GM23248 (cell line): ENCODE results near the gene ZBTB34. TPM values are rescaled to one million over a fixed set of nuclear protein-coding genes. Genes with fewer than 3 reads are reported as not detected.

Source experiments
- DNase-seq: peaks from one replicate; pipeline ENCODE4 v3.0.0-alpha.2; 2015
- H2AFZ ChIP-seq: fragments of 200-600 bp; sonication (generic); 2 replicates; pipeline ENCODE4 v1.6.1; 2016; ENCODE audit warnings: antibody characterized with exemption
- H3F3A ChIP-seq: fragments of 200-600 bp; sonication (generic); 2 replicates; pipeline ENCODE4 v1.6.1; 2016; ENCODE audit warnings: mild to moderate bottlenecking, antibody characterized with exemption, mixed run types; ENCODE audit not compliant: insufficient read depth
- H3K27ac ChIP-seq: fragments of 200-600 bp; sonication (generic); 2 replicates; pipeline ENCODE4 v1.5.1; 2016; ENCODE audit warnings: mild to moderate bottlenecking
- H3K27me3 ChIP-seq: fragments of 200-600 bp; sonication (generic); replicated peaks from 2 replicates; pipeline ENCODE4 v1.6.1; 2016; ENCODE audit warnings: mild to moderate bottlenecking; ENCODE audit not compliant: insufficient read depth
- H3K36me3 ChIP-seq: fragments of 200-600 bp; sonication (generic); 2 replicates; pipeline ENCODE4 v1.6.1; 2016; ENCODE audit warnings: low read depth, mild to moderate bottlenecking
- H3K4me1 ChIP-seq: fragments of 200-600 bp; sonication (generic); 2 replicates; pipeline ENCODE4 v1.6.1; 2016; ENCODE audit warnings: mild to moderate bottlenecking; ENCODE audit not compliant: insufficient read depth
- H3K4me2 ChIP-seq: fragments of 200-600 bp; sonication (generic); one replicate; pipeline ENCODE4 v1.6.1; 2016; ENCODE audit warnings: mild to moderate bottlenecking; ENCODE audit not compliant: unreplicated experiment
- H3K4me3 ChIP-seq: fragments of 200-600 bp; sonication (generic); 2 replicates; pipeline ENCODE4 v1.5.1; 2016; ENCODE audit warnings: mild to moderate bottlenecking
- H3K79me2 ChIP-seq: fragments of 200-600 bp; sonication (generic); 2 replicates; pipeline ENCODE4 v1.6.1; 2016; ENCODE audit warnings: mild to moderate bottlenecking; ENCODE audit not compliant: insufficient read depth
- H3K9ac ChIP-seq: fragments of 200-600 bp; sonication (generic); 2 replicates; pipeline ENCODE4 v1.6.1; 2016; ENCODE audit warnings: mild to moderate bottlenecking
- H3K9me2 ChIP-seq: fragments of 200-600 bp; sonication (generic); 2 replicates; pipeline ENCODE4 v1.6.1; 2016; ENCODE audit warnings: mixed run types, mild to moderate bottlenecking, moderate library complexity; ENCODE audit not compliant: insufficient read depth
- H3K9me3 ChIP-seq: fragments of 200-600 bp; sonication (generic); one replicate; pipeline ENCODE4 v1.6.1; 2017; ENCODE audit warnings: low read depth
- H4K20me1 ChIP-seq: fragments of 200-600 bp; sonication (generic); 2 replicates; pipeline ENCODE4 v1.6.0; 2016; ENCODE audit not compliant: insufficient read depth
- EZH2 ChIP-seq: fragments of 200-600 bp; sonication (generic); IDR thresholded peaks from 2 replicates; pipeline ENCODE4 v1.6.1; 2018; ENCODE audit warnings: antibody characterized with exemption, mild to moderate bottlenecking; ENCODE audit not compliant: insufficient read depth, poor library complexity, severe bottlenecking
- EZH2phosphoT487 ChIP-seq: fragments of 200-600 bp; sonication (generic); IDR thresholded peaks from 2 replicates; pipeline ENCODE4 v1.6.1; 2018; ENCODE audit warnings: antibody characterized with exemption, moderate library complexity, mild to moderate bottlenecking, low read depth; ENCODE audit not compliant: insufficient read depth
- WGBS, 2 experiments: methylation state at CpG; one replicate each; pipeline ENCODE4 v1.1.6; 2015 to 2017; ENCODE audit warnings: low lambda C conversion rate in 2 of 2, low coverage in 1 of 2; ENCODE audit errors: missing lambda C conversion rate in 2 of 2; 5-methylcytosine and 5-hydroxymethylcytosine counted together
- in situ Hi-C: fragments of 300-500 bp; cut with MboI; formaldehyde crosslinking; loops from 2 replicates; pipeline ENCODE4 v1.15.0; 2020
- polyA plus RNA-seq: library from polyadenylated mRNA; unstranded; fragments of >200 nt; fragmentation: Nextera tagmentation; extraction: Ambion mirVana; gene quantifications from 2 replicates; pipeline ENCODE4 v1.2.1, GENCODE V29; 2016
- total RNA-seq: library from RNA; depleted of rRNA; stranded (reverse); fragments of >200 nt; shearing (Covaris generic); gene quantifications from 2 replicates; pipeline ENCODE4 v1.2.3, GENCODE V29; 2014; rRNA removed

Gene ZBTB34
- total and polyA plus RNA-seq, 2 experiments from 2014 or later: 2.3 to 5.5 TPM

DNA sequence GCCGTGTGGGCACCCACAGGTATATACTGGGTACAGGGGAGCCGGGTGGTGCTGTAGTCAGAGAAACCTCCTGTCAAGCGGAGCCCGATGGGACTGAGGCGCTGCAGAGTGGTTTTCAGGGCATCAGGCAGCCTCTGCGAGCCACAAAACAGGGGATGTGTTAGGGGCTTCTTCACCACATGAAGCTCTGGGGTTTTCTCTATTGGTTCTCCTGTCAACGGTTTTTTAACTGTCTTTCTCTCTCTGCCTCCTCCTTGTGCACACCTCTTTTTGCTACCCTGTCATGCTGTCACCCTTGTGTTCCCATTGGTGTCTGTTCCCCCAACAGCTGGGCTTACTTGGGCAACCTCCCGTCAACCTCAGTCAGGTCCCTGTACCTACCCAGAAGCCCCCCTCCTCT is 74.0 kb downstream of the ZBTB34 start:
- H3K9me3 ChIP-seq: no peaks in the 10 kb centered on the region
- no peaks in the 10 kb centered on the region for H3K36me3 ChIP-seq
- no peak overlapping the region for H3K9ac ChIP-seq
- TF ChIP-seq EZH2phosphoT487 (no peak), EZH2 (no peak)
- no peaks in the 10 kb centered on the region for H3F3A ChIP-seq
- no peak for DNase-seq
- no peak overlapping the region for H2AFZ ChIP-seq
- no peak overlapping the region for H3K4me2 ChIP-seq
- WGBS, 2 experiments: 76 to 77% methylated on average over 8 of the region's 8 CpGs
- H3K9me2 ChIP-seq: no peaks in the 10 kb centered on the region
- no peaks in the 10 kb centered on the region for H4K20me1 ChIP-seq
- in situ Hi-C loops: no loop called here
- H3K27me3 ChIP-seq: no peaks in the 10 kb centered on the region; the same call in 1 of the 2 replicates
- no peaks in the 10 kb centered on the region for H3K79me2 ChIP-seq
- no peak overlapping the region for H3K27ac ChIP-seq
- no peak overlapping the region for H3K4me3 ChIP-seq
- H3K4me1 ChIP-seq: no peaks in the 10 kb centered on the region

Other genes starting within 250 kb of the ZBTB34 start
- not detected in 2 replicates for gene LMX1B, start 246.7 kb upstream of the ZBTB34 start, total RNA-seq
- not detected in 2 replicates for gene LMX1B, start 246.7 kb upstream of the ZBTB34 start, polyA plus RNA-seq
- gene ZBTB43, start 55.6 kb upstream of the ZBTB34 start, total RNA-seq: 8.5 and 11.9 TPM in 2 replicates
- gene ZBTB43, start 55.6 kb upstream of the ZBTB34 start, polyA plus RNA-seq: 11.5 and 12.3 TPM in 2 replicates
- gene RALGPS1, start 54.1 kb downstream of the ZBTB34 start, total RNA-seq: 1.8 and 2.1 TPM in 2 replicates
- gene RALGPS1, start 54.1 kb downstream of the ZBTB34 start, polyA plus RNA-seq: 0.54 and 0.71 TPM in 2 replicates